IMR-90 (cell line): ENCODE results near the gene MEX3A. TPM values are rescaled to one million over a fixed set of nuclear protein-coding genes. Genes with fewer than 3 reads are reported as not detected.

ENCODE experiments used
- MAZ ChIP-seq: IDR thresholded peaks from 2 replicates; pipeline ENCODE4 v1.6.1; 2012; ENCODE audit warnings: low read depth, mild to moderate bottlenecking, low read length, improper control_type of control experiment, moderate library complexity, borderline replicate concordance
- polyA plus RNA-seq, 3 experiments: library from polyadenylated mRNA; depleted of rRNA; stranded (reverse); fragments of >200 nt; gene quantifications; 2 replicates each; pipeline ENCODE4 v1.2.3, GENCODE V29; 2012; ENCODE audit warnings: low replicate concordance in 1 of 3
- total RNA-seq: library from RNA; depleted of rRNA; stranded (reverse); fragments of >200 nt; gene quantifications from 2 replicates; pipeline ENCODE4 v1.2.3, GENCODE V29; 2012
- TF ChIP-seq, protein P1 (sequence below): conservative IDR thresholded peaks from 2 replicates; pipeline ENCODE4 v1.5.1; 2012; ENCODE audit warnings: mild to moderate bottlenecking, low read depth, low read length, improper control_type of control experiment

The MEX3A gene
- total and polyA plus RNA-seq, 2 of the 4 experiments (the other 2 are of a cell fraction), result 2.3 to 9.0 TPM

DNA sequence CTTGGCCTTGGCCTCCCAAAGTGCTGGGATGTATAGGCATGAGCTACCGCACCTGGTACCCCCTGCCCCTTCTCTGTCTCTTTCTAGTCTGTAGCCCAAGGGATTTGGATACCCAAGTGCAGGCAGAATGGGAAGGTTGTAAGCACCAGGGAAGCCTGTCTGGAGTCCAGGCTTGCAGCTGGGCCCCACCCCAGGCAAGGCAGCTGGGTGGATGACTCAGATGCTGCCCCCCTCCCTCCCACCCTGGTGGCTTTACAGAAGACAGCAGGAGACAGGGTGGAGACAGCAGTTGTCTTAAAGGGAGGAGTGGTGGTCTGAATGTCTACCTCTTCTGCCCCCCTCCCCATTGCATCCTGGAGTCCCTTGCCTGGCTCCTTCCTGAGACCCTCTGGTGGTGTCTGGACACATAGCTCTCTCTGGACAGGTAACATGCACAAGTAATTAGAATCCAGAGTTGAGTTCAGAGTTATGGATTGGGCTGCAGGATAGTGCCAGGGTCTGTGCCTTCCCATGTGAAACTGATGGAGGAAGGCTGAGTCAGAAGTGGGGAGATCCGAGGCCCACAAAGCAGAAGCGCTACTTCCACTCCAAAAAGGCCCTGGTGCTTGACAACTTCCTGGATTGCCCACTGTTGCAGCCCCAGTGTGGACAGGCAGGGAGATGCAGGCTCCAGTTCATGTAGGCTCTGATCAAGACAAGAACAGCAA is 37.4 kb upstream of the MEX3A start (continued):
- TF ChIP-seq, protein P1, sequence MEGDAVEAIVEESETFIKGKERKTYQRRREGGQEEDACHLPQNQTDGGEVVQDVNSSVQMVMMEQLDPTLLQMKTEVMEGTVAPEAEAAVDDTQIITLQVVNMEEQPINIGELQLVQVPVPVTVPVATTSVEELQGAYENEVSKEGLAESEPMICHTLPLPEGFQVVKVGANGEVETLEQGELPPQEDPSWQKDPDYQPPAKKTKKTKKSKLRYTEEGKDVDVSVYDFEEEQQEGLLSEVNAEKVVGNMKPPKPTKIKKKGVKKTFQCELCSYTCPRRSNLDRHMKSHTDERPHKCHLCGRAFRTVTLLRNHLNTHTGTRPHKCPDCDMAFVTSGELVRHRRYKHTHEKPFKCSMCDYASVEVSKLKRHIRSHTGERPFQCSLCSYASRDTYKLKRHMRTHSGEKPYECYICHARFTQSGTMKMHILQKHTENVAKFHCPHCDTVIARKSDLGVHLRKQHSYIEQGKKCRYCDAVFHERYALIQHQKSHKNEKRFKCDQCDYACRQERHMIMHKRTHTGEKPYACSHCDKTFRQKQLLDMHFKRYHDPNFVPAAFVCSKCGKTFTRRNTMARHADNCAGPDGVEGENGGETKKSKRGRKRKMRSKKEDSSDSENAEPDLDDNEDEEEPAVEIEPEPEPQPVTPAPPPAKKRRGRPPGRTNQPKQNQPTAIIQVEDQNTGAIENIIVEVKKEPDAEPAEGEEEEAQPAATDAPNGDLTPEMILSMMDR, result no peak
- peak; percentile 31; the same call in 1 of the 2 replicates for TF ChIP-seq MAZ
